Heart left ventricle (tissue), 16 donors: Measurements from ENCODE around the gene CACNA2D1. TPM values are rescaled to one million over a fixed set of nuclear protein-coding genes. Genes with fewer than 3 reads are reported as not detected.

ENCODE experiments used
- ATAC-seq, 4 donors: fragments of 200-7000 bp; cut with Tn5 transposase; one replicate each; pipeline ENCODE4 v1.9.1; 2020 to 2022; ENCODE audit warnings: moderate library complexity in 4 of 4, mild to moderate bottlenecking in 3 of 4, moderate number of reproducible peaks in 1 of 4
- DNase-seq, 5 donors: peaks; one replicate each; pipeline ENCODE4 v3.0.0-alpha.2; 2020
- H3K27ac ChIP-seq, 12 donors: fragments of 200-600 bp; sonication (generic) in 4 of 12; one replicate each; pipeline versions ENCODE4 v1.5.0 to v1.8.0; 2016 to 2022; ENCODE audit warnings: mild to moderate bottlenecking in 2 of 12
- H3K27me3 ChIP-seq, 9 donors: fragments of 200-600 bp; sonication (generic) in 2 of 9; one replicate each; pipeline versions ENCODE4 v1.5.1 to v1.8.0; 2016 to 2022; ENCODE audit warnings: mild to moderate bottlenecking in 3 of 9
- H3K36me3 ChIP-seq, 9 donors: fragments of 200-600 bp; sonication (generic) in 2 of 9; one replicate each; pipeline versions ENCODE4 v1.5.0 to v1.8.0; 2018 to 2022; ENCODE audit warnings: mild to moderate bottlenecking in 2 of 9
- H3K4me1 ChIP-seq, 12 donors: fragments of 200-600 bp; sonication (generic) in 4 of 12; one replicate each; pipeline versions ENCODE4 v1.5.0 to v1.8.0; 2016 to 2022; ENCODE audit warnings: mild to moderate bottlenecking in 3 of 12
- H3K4me3 ChIP-seq, 12 donors: fragments of 200-600 bp; sonication (generic) in 4 of 12; one replicate each; pipeline versions ENCODE4 v1.5.0 to v1.8.0; 2017 to 2022; ENCODE audit warnings: mild to moderate bottlenecking in 9 of 12, moderate library complexity in 4 of 12
- H3K9me3 ChIP-seq, 12 donors: fragments of 200-600 bp; sonication (generic) in 4 of 12; one replicate each; pipeline versions ENCODE4 v1.5.0 to v1.8.0; 2016 to 2022; ENCODE audit warnings: mild to moderate bottlenecking in 1 of 12
- CTCF ChIP-seq, 12 donors: fragments of 200-600 bp; sonication (generic) in 4 of 12; IDR thresholded peaks; one replicate each; pipeline versions ENCODE4 v1.5.0 to v1.8.0; 2018 to 2022; ENCODE audit warnings: antibody characterized with exemption in 12 of 12, mild to moderate bottlenecking in 5 of 12
- POLR2A ChIP-seq, 2 donors: fragments of 450-650 bp; IDR thresholded peaks; one replicate each; pipeline ENCODE4 v1.6.1; 2017; ENCODE audit warnings: antibody characterized with exemption in 2 of 2, mild to moderate bottlenecking in 2 of 2, moderate library complexity in 2 of 2
- WGBS, 4 donors: extraction: QIAGEN DNeasy Blood & Tissue Kit in 2 of 4; methylation state at CpG; one replicate each; pipeline versions ENCODE4 v1.1.5 to v1.1.7; 2013 to 2018; 5-methylcytosine and 5-hydroxymethylcytosine counted together
- intact Hi-C, 10 donors: fragments of 100-400 bp; cut with DNase I; formaldehyde crosslinking; loops; one replicate each; pipeline versions ENCODE4 v1.11.1 to v1.14.2; 2022
- polyA plus RNA-seq, 2 donors: library from polyadenylated mRNA; stranded (reverse); fragments of 200-250 nt; gene quantifications; one replicate each; pipeline ENCODE4 v1.2.3, GENCODE V29; 2013
- total RNA-seq, 9 donors: library from RNA; depleted of rRNA in 2 of 9; stranded (reverse); fragments of >200 nt in 2 of 9; fragmentation: NEBNext Ultra II Directional in 3 of 9; extraction: Animal tissue kit (Norgen Biotek cat#: 25700) in 3 of 9; gene quantifications; one replicate each; pipeline versions ENCODE4 v1.1.0 to v1.2.4, GENCODE V29; 2016 to 2023
- donor health status: ischemic (EF 13 %, LVEDD 7.1; RV severe dilation, severe dysfunction).
- donor health status: healthy with polysubstance abuse.
- donor health status: DM: no; HTN: yes; CAD: no.
- donor health status: DM: no; HTN: no; CAD: no.
- donor health status: ischemic (EF 25% LVEDD 6.9; RV normal size, moderate dysfunction).
- donor health status: ischemic (EF 25% LVEDD 5.7; RV mildly dilated, moderate dysfunction).
- donor health status: healthy.
- donor health status: DM: yes; HTN: yes; CAD: no.
- donor health status: ischemic (EF 35%, LVEDD 5.7; RV mildly dilated, moderate dysfunction).
- donor health status: nonischemic (EF 11% LVEDD 7.7; RV severe dilation, severe dysfunction).
- donor health status: DM: yes; HTN: yes; CAD: no.
- donor health status: PGD.
- donor health status: ischemic (EF 29% LVEDD 5.4; RV normal size, mild dysfunction).
- donor health status: nonischemic (EF 23%, LVEDD 6.1; RV moderate dilation, normal function).

The CACNA2D1 gene
- total and polyA plus RNA-seq, 11 donors: 13.5 to 122 (median 55.5) TPM

GRCh38 chr7:82158327-82158726 lies 285.2 kb downstream of the CACNA2D1 start:
- ATAC-seq (no peak), DNase-seq (no peak)
- no peaks in the 10 kb centered on the region for H3K36me3 ChIP-seq
- intact Hi-C loops: no loop called here
- H3K4me1 ChIP-seq: peaks cover 0 to 4% (median 0%) of the 10 kb centered on the region in 12 donors
- H3K27me3 ChIP-seq: no peaks in the 10 kb centered on the region
- TF ChIP-seq CTCF (IDR thresholded peaks at IDR 0.05) (no peak), POLR2A (IDR thresholded peaks at IDR 0.05) (no peak)
- no peaks in the 10 kb centered on the region for H3K9me3 ChIP-seq
- H3K4me3 ChIP-seq: no peak overlapping the region
- H3K27ac ChIP-seq: no peak overlapping the region

GRCh38 chr7:82156893-82157292 lies 286.7 kb downstream of the CACNA2D1 start:
- Histone ChIP-seq H3K4me1 (peaks cover 0 to 4% (median 0%) of the 10 kb centered on the region in 12 donors), H3K9me3 (no peaks in the 10 kb centered on the region), H3K36me3 (no peaks in the 10 kb centered on the region), H3K27me3 (no peaks in the 10 kb centered on the region), H3K27ac (no peak overlapping the region), H3K4me3 (no peak overlapping the region)
- WGBS, 4 donors: 88 to 97% (median 93%) methylated on average over 1 of the region's 1 CpG
- ATAC-seq (no peak), DNase-seq (no peak)
- intact Hi-C loops: no loop called here
- no peak for TF ChIP-seq POLR2A (IDR thresholded peaks at IDR 0.05)
- TF ChIP-seq CTCF (IDR thresholded peaks at IDR 0.05): no peak

- ATAC-seq: no peak
- DNase-seq: no peak
- Histone ChIP-seq H3K27me3 (no peaks in the 10 kb centered on the region), H3K36me3 (no peaks in the 10 kb centered on the region), H3K9me3 (no peaks in the 10 kb centered on the region), H3K4me1 (peaks cover 0 to 4% (median 0%) of the 10 kb centered on the region in 12 donors), H3K4me3 (no peak overlapping the region), H3K27ac (no peak overlapping the region)
- WGBS, 4 donors: 66 to 82% (median 72%) methylated on average over 3 of the region's 3 CpGs
- TF ChIP-seq POLR2A (IDR thresholded peaks at IDR 0.05): no peak
- no peak for TF ChIP-seq CTCF (IDR thresholded peaks at IDR 0.05)
- intact Hi-C loops: no loop called here
These were observed 287.4 kb downstream of the CACNA2D1 start for GRCh38 chr7:82156168-82156567.

GRCh38 chr7:82154728-82155127 lies 288.8 kb downstream of the CACNA2D1 start:
- intact Hi-C loops: no loop called here
- no peak overlapping the region for H3K27ac ChIP-seq
- no peak for ATAC-seq
- TF ChIP-seq POLR2A (IDR thresholded peaks at IDR 0.05) (no peak), CTCF (IDR thresholded peaks at IDR 0.05) (no peak)
- H3K36me3 ChIP-seq: no peaks in the 10 kb centered on the region
- H3K9me3 ChIP-seq: no peaks in the 10 kb centered on the region
- DNase-seq: no peak
- peaks cover 0 to 7% (median 0%) of the 10 kb centered on the region in 12 donors for H3K4me1 ChIP-seq
- H3K4me3 ChIP-seq: no peak overlapping the region
- no peaks in the 10 kb centered on the region for H3K27me3 ChIP-seq
- WGBS, 4 donors: 66 to 81% (median 77%) methylated on average over 2 of the region's 2 CpGs
